ENCODE data around the gene SUN2.

The SUN2 gene

GRCh38 chr22:38734421-38735100 lies 21.2 kb downstream of the SUN2 start:
- no peak for DNase-seq

- DNase-seq: no peak
These were observed 21.9 kb downstream of the SUN2 start for GRCh38 chr22:38733724-38734381.

- DNase-seq: peak; percentile 17
These were observed 22.5 kb downstream of the SUN2 start for GRCh38 chr22:38733329-38733723.

- DNase-seq: no peak
These were observed 23.5 kb downstream of the SUN2 start for GRCh38 chr22:38732251-38732815.

- DNase-seq: no peak
These were observed 24.1 kb downstream of the SUN2 start for GRCh38 chr22:38731703-38732161.

- DNase-seq: no peak
These were observed 25.4 kb downstream of the SUN2 start for GRCh38 chr22:38730411-38730871.

GRCh38 chr22:38729946-38730345 lies 25.9 kb downstream of the SUN2 start:
- DNase-seq: no peak

- no peak for DNase-seq
These were observed 26.7 kb downstream of the SUN2 start for GRCh38 chr22:38728871-38729796.

- DNase-seq: no peak
These were observed 28.0 kb downstream of the SUN2 start for GRCh38 chr22:38727530-38728451.

- no peak for DNase-seq
These were observed 28.7 kb downstream of the SUN2 start for GRCh38 chr22:38727123-38727522.

- no peak for DNase-seq
These were observed 29.7 kb downstream of the SUN2 start for GRCh38 chr22:38725900-38726655.

- peak; percentile 49 for DNase-seq
These were observed 30.7 kb downstream of the SUN2 start for GRCh38 chr22:38724926-38725571.

- no peak for DNase-seq
These were observed 31.6 kb downstream of the SUN2 start for GRCh38 chr22:38724176-38724575.

- DNase-seq: no peak
These were observed 34.2 kb downstream of the SUN2 start for GRCh38 chr22:38721551-38721950.

- DNase-seq: no peak
These were observed 35.4 kb downstream of the SUN2 start for GRCh38 chr22:38720350-38720749.

- DNase-seq: no peak
These were observed 36.6 kb downstream of the SUN2 start for GRCh38 chr22:38719196-38719595.

GRCh38 chr22:38718414-38718813 lies 37.4 kb downstream of the SUN2 start:
- peak; percentile 61 for DNase-seq

GRCh38 chr22:38717244-38717643 lies 38.6 kb downstream of the SUN2 start:
- no peak for DNase-seq

- DNase-seq: no peak
These were observed 39.0 kb downstream of the SUN2 start for GRCh38 chr22:38716826-38717225.

- DNase-seq: no peak
These were observed 39.5 kb downstream of the SUN2 start for GRCh38 chr22:38716271-38716670.

GRCh38 chr22:38715852-38716251 lies 39.9 kb downstream of the SUN2 start:
- DNase-seq: no peak

All from inflammatory macrophage treated with lipopolysaccharide for 4 hours (primary cell).